Measurements from ENCODE around the gene ELF2. TPM values are rescaled to one million over a fixed set of nuclear protein-coding genes. Genes with fewer than 3 reads are reported as not detected.

Gene ELF2
- total and polyA plus RNA-seq, 2 of the 8 experiments (the other 6 are each of a cell fraction or from before 2014, with no cell fraction given) = 21.1 to 44.3 TPM

GRCh38 chr4:139022835-139023234 is 154.2 kb downstream of the ELF2 start (continued):
- TF ChIP-seq, protein P1, sequence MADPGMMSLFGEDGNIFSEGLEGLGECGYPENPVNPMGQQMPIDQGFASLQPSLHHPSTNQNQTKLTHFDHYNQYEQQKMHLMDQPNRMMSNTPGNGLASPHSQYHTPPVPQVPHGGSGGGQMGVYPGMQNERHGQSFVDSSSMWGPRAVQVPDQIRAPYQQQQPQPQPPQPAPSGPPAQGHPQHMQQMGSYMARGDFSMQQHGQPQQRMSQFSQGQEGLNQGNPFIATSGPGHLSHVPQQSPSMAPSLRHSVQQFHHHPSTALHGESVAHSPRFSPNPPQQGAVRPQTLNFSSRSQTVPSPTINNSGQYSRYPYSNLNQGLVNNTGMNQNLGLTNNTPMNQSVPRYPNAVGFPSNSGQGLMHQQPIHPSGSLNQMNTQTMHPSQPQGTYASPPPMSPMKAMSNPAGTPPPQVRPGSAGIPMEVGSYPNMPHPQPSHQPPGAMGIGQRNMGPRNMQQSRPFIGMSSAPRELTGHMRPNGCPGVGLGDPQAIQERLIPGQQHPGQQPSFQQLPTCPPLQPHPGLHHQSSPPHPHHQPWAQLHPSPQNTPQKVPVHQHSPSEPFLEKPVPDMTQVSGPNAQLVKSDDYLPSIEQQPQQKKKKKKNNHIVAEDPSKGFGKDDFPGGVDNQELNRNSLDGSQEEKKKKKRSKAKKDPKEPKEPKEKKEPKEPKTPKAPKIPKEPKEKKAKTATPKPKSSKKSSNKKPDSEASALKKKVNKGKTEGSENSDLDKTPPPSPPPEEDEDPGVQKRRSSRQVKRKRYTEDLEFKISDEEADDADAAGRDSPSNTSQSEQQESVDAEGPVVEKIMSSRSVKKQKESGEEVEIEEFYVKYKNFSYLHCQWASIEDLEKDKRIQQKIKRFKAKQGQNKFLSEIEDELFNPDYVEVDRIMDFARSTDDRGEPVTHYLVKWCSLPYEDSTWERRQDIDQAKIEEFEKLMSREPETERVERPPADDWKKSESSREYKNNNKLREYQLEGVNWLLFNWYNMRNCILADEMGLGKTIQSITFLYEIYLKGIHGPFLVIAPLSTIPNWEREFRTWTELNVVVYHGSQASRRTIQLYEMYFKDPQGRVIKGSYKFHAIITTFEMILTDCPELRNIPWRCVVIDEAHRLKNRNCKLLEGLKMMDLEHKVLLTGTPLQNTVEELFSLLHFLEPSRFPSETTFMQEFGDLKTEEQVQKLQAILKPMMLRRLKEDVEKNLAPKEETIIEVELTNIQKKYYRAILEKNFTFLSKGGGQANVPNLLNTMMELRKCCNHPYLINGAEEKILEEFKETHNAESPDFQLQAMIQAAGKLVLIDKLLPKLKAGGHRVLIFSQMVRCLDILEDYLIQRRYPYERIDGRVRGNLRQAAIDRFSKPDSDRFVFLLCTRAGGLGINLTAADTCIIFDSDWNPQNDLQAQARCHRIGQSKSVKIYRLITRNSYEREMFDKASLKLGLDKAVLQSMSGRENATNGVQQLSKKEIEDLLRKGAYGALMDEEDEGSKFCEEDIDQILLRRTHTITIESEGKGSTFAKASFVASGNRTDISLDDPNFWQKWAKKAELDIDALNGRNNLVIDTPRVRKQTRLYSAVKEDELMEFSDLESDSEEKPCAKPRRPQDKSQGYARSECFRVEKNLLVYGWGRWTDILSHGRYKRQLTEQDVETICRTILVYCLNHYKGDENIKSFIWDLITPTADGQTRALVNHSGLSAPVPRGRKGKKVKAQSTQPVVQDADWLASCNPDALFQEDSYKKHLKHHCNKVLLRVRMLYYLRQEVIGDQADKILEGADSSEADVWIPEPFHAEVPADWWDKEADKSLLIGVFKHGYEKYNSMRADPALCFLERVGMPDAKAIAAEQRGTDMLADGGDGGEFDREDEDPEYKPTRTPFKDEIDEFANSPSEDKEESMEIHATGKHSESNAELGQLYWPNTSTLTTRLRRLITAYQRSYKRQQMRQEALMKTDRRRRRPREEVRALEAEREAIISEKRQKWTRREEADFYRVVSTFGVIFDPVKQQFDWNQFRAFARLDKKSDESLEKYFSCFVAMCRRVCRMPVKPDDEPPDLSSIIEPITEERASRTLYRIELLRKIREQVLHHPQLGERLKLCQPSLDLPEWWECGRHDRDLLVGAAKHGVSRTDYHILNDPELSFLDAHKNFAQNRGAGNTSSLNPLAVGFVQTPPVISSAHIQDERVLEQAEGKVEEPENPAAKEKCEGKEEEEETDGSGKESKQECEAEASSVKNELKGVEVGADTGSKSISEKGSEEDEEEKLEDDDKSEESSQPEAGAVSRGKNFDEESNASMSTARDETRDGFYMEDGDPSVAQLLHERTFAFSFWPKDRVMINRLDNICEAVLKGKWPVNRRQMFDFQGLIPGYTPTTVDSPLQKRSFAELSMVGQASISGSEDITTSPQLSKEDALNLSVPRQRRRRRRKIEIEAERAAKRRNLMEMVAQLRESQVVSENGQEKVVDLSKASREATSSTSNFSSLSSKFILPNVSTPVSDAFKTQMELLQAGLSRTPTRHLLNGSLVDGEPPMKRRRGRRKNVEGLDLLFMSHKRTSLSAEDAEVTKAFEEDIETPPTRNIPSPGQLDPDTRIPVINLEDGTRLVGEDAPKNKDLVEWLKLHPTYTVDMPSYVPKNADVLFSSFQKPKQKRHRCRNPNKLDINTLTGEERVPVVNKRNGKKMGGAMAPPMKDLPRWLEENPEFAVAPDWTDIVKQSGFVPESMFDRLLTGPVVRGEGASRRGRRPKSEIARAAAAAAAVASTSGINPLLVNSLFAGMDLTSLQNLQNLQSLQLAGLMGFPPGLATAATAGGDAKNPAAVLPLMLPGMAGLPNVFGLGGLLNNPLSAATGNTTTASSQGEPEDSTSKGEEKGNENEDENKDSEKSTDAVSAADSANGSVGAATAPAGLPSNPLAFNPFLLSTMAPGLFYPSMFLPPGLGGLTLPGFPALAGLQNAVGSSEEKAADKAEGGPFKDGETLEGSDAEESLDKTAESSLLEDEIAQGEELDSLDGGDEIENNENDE (IDR thresholded peaks at IDR 0.05; ENCODE audit: insufficient replicate concordance, low read length) = no peak
- no peak for TF ChIP-seq GTF2F1 (IDR thresholded peaks at IDR 0.05; ENCODE audit: borderline replicate concordance, low read depth, low read length)
- no peak for TF ChIP-seq NANOG (IDR thresholded peaks at IDR 0.05; ENCODE audit: insufficient read depth, low read depth, low read length, poor library complexity, severe bottlenecking)
- no peak for TF ChIP-seq KDM5A (IDR thresholded peaks at IDR 0.05; ENCODE audit: low read length)
- no peak for TF ChIP-seq POLR2AphosphoS5 (IDR thresholded peaks at IDR 0.05; ENCODE audit: low read depth, low read length)
- TF ChIP-seq, protein P2, sequence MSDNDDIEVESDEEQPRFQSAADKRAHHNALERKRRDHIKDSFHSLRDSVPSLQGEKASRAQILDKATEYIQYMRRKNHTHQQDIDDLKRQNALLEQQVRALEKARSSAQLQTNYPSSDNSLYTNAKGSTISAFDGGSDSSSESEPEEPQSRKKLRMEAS (IDR thresholded peaks at IDR 0.05) = no peak
- TF ChIP-seq PHF8 (conservative IDR thresholded peaks at IDR 0.05; ENCODE audit: low read depth, low read length) = no peak
- no peak for TF ChIP-seq SIN3A (conservative IDR thresholded peaks at IDR 0.05 in 1 of 2, IDR thresholded peaks at IDR 0.05 in 1 of 2; ENCODE audit: low read depth in 1 of 2, low read length in 2 of 2)
- no peak for TF ChIP-seq KDM1A (IDR thresholded peaks at IDR 0.05; ENCODE audit: borderline replicate concordance, low read length)
- no peak for TF ChIP-seq E2F6 (IDR thresholded peaks at IDR 0.05)
